H1 (cell line): Measurements from ENCODE around the gene C9orf50. TPM values are rescaled to one million over a fixed set of nuclear protein-coding genes. Genes with fewer than 3 reads are reported as not detected.

Source experiments
- CTCF ChIA-PET: fragments of 300-600 bp; sonication (Branson Sonifier 250); formaldehyde crosslinking; loops from one replicate; lab custom pipeline; 2021; ENCODE audit not compliant: partially characterized antibody; lab: Charles Lee
- POLR2A ChIA-PET: fragments of 300-600 bp; sonication (Branson Sonifier 250); formaldehyde crosslinking; loops from one replicate; lab custom pipeline; 2021; ENCODE audit warnings: inconsistent platforms; ENCODE audit not compliant: partially characterized antibody; lab: Charles Lee
- DNase-seq, 2 experiments: peaks; one replicate each; pipeline versions ENCODE4 v3.0.0 to v3.0.0-alpha.2; 2010 to 2022; ENCODE audit warnings: low spot score in 2 of 2, low read depth in 1 of 2, mixed read lengths in 1 of 2
- FAIRE-seq: peaks from 2 replicates; lab custom pipeline; 2011; peaks lifted over from hg19 to GRCh38; lab: Jason Lieb, UNC
- H2AFZ ChIP-seq: 2 replicates; pipeline ENCODE4 v1.8.1; 2012; ENCODE audit warnings: low read length, inconsistent platforms
- H2AK5ac ChIP-seq: 2 replicates; pipeline ENCODE4 v1.6.1; 2013; ENCODE audit warnings: low read depth, low read length
- H2BK120ac ChIP-seq: replicated peaks from 2 replicates; pipeline ENCODE3; 2013; ENCODE audit warnings: low read depth, low read length, inconsistent platforms
- H2BK12ac ChIP-seq: 2 replicates; pipeline ENCODE4 v1.6.1; 2013; ENCODE audit warnings: low read depth, low read length
- H2BK15ac ChIP-seq: 2 replicates; pipeline ENCODE4 v1.6.1; 2013; ENCODE audit warnings: low read length
- H2BK20ac ChIP-seq: 2 replicates; pipeline ENCODE4 v1.6.1; 2013; ENCODE audit warnings: low read length
- H2BK5ac ChIP-seq: 2 replicates; pipeline ENCODE4 v1.6.1; 2013; ENCODE audit warnings: low read depth, low read length
- H3K14ac ChIP-seq: 2 replicates; pipeline ENCODE4 v1.6.1; 2013; ENCODE audit warnings: inconsistent platforms; ENCODE audit not compliant: insufficient read length
- H3K18ac ChIP-seq: 2 replicates; pipeline ENCODE4 v1.6.1; 2013; ENCODE audit warnings: low read length; ENCODE audit errors: extremely low read depth
- H3K23ac ChIP-seq: 2 replicates; pipeline ENCODE4 v1.6.1; 2013; ENCODE audit warnings: inconsistent platforms; ENCODE audit not compliant: insufficient read length
- H3K23me2 ChIP-seq: 2 replicates; pipeline ENCODE4 v1.6.1; 2013; ENCODE audit warnings: low read depth, low read length
- H3K27ac ChIP-seq: 2 replicates; pipeline ENCODE4 v1.6.1; 2011; ENCODE audit warnings: low read depth, low read length, inconsistent platforms
- H3K27me3 ChIP-seq, 4 experiments: replicated peaks in 1 of 4; 1 replicate in 1 of 4; 2 replicates in 3 of 4; pipeline versions ENCODE4 v1.6.1 to v1.8.1; 2011 to 2013; ENCODE audit warnings: low read length in 3 of 4, mild to moderate bottlenecking in 3 of 4, inconsistent platforms in 2 of 4, mixed read lengths in 2 of 4, moderate library complexity in 1 of 4; ENCODE audit not compliant: control insufficient read depth in 3 of 4, insufficient read depth in 3 of 4; ENCODE audit errors: extremely low read depth in 1 of 4
- H3K36me3 ChIP-seq, 4 experiments: 2 replicates each; pipeline versions ENCODE4 v1.6.1 to v1.8.1; 2011 to 2013; ENCODE audit warnings: mild to moderate bottlenecking in 4 of 4, low read length in 3 of 4, moderate library complexity in 2 of 4, control low read depth in 1 of 4, inconsistent platforms in 1 of 4; ENCODE audit not compliant: insufficient read depth in 4 of 4, control insufficient read depth in 2 of 4
- H3K4ac ChIP-seq: replicated peaks from 2 replicates; pipeline ENCODE3; 2013; ENCODE audit warnings: low read length, low read depth, mixed read lengths, inconsistent platforms; ENCODE audit not compliant: insufficient read length
- H3K4me1 ChIP-seq, 4 experiments: replicated peaks in 1 of 4; 1 replicate in 1 of 4; 2 replicates in 3 of 4; pipeline versions ENCODE4 v1.6.1 to v1.8.1; 2011 to 2013; ENCODE audit warnings: low read length in 3 of 4, inconsistent platforms in 2 of 4, mixed read lengths in 1 of 4; ENCODE audit not compliant: insufficient read depth in 4 of 4, control insufficient read depth in 3 of 4
- H3K4me2 ChIP-seq, 2 experiments: 2 replicates each; pipeline versions ENCODE4 v1.6.1 to v1.8.1; 2011 to 2013; ENCODE audit warnings: low read depth in 2 of 2, low read length in 2 of 2, control low read depth in 1 of 2, inconsistent platforms in 1 of 2, mild to moderate bottlenecking in 1 of 2; ENCODE audit not compliant: insufficient read depth in 1 of 2
- H3K4me3 ChIP-seq, 4 experiments: fragments of 200-600, 300-600 bp in 1 of 4; sonication (generic), shearing (Covaris generic), sonication (Bioruptor Twin) in 1 of 4; 2 replicates each; pipeline versions ENCODE4 v1.5.1 to v1.8.1; 2011 to 2016; ENCODE audit warnings: low read length in 4 of 4, low read depth in 3 of 4, control low read depth in 2 of 4, inconsistent platforms in 2 of 4, mild to moderate bottlenecking in 2 of 4, mixed read lengths in 1 of 4, moderate library complexity in 1 of 4; ENCODE audit not compliant: insufficient read depth in 2 of 4; ENCODE audit errors: extremely low read depth in 1 of 4
- H3K56ac ChIP-seq: replicated peaks from 2 replicates; pipeline ENCODE3; 2013; ENCODE audit warnings: low read depth, mild to moderate bottlenecking, mixed read lengths, low read length, inconsistent platforms; ENCODE audit not compliant: insufficient read length
- H3K79me1 ChIP-seq: 2 replicates; pipeline ENCODE4 v1.6.1; 2013; ENCODE audit warnings: low read depth, low read length, control low read depth
- H3K79me2 ChIP-seq, 2 experiments: 2 replicates each; pipeline versions ENCODE4 v1.6.1 to v1.8.1; 2012 to 2013; ENCODE audit warnings: low read length in 2 of 2, mild to moderate bottlenecking in 2 of 2, inconsistent platforms in 1 of 2; ENCODE audit not compliant: insufficient read depth in 2 of 2, control insufficient read depth in 1 of 2
- H3K9ac ChIP-seq, 4 experiments: replicated peaks in 1 of 4; 1 replicate in 1 of 4; 2 replicates in 3 of 4; pipeline versions ENCODE4 v1.6.1 to v1.8.1; 2011 to 2013; ENCODE audit warnings: low read depth in 3 of 4, low read length in 3 of 4, control low read depth in 2 of 4, mild to moderate bottlenecking in 2 of 4, moderate library complexity in 2 of 4, inconsistent platforms in 1 of 4; ENCODE audit errors: extremely low read depth in 1 of 4
- H3K9me3 ChIP-seq, 2 experiments: 2 replicates each; pipeline versions ENCODE4 v1.6.1 to v1.8.1; 2012 to 2013; ENCODE audit warnings: mild to moderate bottlenecking in 2 of 2, moderate library complexity in 2 of 2, control low read depth in 1 of 2, inconsistent platforms in 1 of 2, low read depth in 1 of 2, low read length in 1 of 2, mixed read lengths in 1 of 2; ENCODE audit not compliant: insufficient read depth in 2 of 2
- H4K20me1 ChIP-seq, 2 experiments: replicated peaks in 1 of 2; 2 replicates each; pipeline versions ENCODE3 to v1.8.1; 2011 to 2013; ENCODE audit warnings: inconsistent platforms in 2 of 2, low read length in 2 of 2, mild to moderate bottlenecking in 1 of 2; ENCODE audit not compliant: insufficient read depth in 2 of 2, control insufficient read depth in 1 of 2
- H4K5ac ChIP-seq: 2 replicates; pipeline ENCODE4 v1.6.1; 2013; ENCODE audit warnings: low read length, low read depth, mixed read lengths, inconsistent platforms; ENCODE audit not compliant: insufficient read length
- H4K8ac ChIP-seq: 2 replicates; pipeline ENCODE4 v1.8.0; 2013; ENCODE audit warnings: mild to moderate bottlenecking, moderate library complexity, low read length, inconsistent platforms; ENCODE audit not compliant: insufficient read depth; ENCODE audit errors: extremely low read depth
- H4K91ac ChIP-seq: replicated peaks from 2 replicates; pipeline ENCODE3; 2013; ENCODE audit warnings: low read length, mixed read lengths, inconsistent platforms; ENCODE audit not compliant: insufficient read length
- CBX8 ChIP-seq: fragments of 300-800, 300-1000 bp; sonication (generic); IDR thresholded peaks from 2 replicates; pipeline ENCODE4 v1.7.1; 2016; ENCODE audit warnings: low read depth, low read length, borderline replicate concordance
- EZH2 ChIP-seq: fragments of 200-600 bp; sonication (generic); IDR thresholded peaks from 2 replicates; pipeline ENCODE4 v1.7.1; 2012; ENCODE audit warnings: low read depth, mild to moderate bottlenecking, moderate library complexity, low read length, inconsistent platforms; ENCODE audit not compliant: severe bottlenecking
- SUZ12 ChIP-seq: fragments of 200-600 bp; sonication (generic); IDR thresholded peaks from 2 replicates; pipeline ENCODE4 v1.6.1; 2012; ENCODE audit warnings: mild to moderate bottlenecking, inconsistent platforms, low read length, moderate library complexity, mixed read lengths
- TEAD4 ChIP-seq: IDR thresholded peaks from 2 replicates; pipeline ENCODE4 v1.6.1; 2012; ENCODE audit warnings: low read depth, low read length, inconsistent platforms, mixed read lengths
- WGBS, 2 experiments: shearing (Covaris generic) in 1 of 2; methylation state at CpG; one replicate each; pipeline versions ENCODE4 v1.1.6 to v1.1.7; 2013 to 2015; ENCODE audit warnings: low lambda C conversion rate in 2 of 2, mixed read lengths in 2 of 2, inconsistent platforms in 1 of 2, low coverage in 1 of 2, missing lambda C conversion rate in 1 of 2; ENCODE audit not compliant: insufficient replicate concordance in 2 of 2, insufficient coverage in 1 of 2, insufficient read length in 1 of 2; ENCODE audit errors: extremely low coverage in 1 of 2, missing lambda C conversion rate in 1 of 2; 5-methylcytosine and 5-hydroxymethylcytosine counted together
- long read RNA-seq, 2 experiments: library from RNA in 1 of 2; library from capped mRNA in 1 of 2; stranded (forward); transcript quantifications; one replicate each; pipeline ENCODE4 v2.0.0, GENCODE V29; 2021; ENCODE audit warnings: inconsistent platforms in 1 of 2
- polyA minus RNA-seq, 3 experiments: library from RNA; depleted of rRNA, polyadenylated mRNA; stranded (reverse); fragments of >200 nt; gene quantifications; 1 replicate in 2 of 3; 2 replicates in 1 of 3; pipeline ENCODE4 v1.2.3, GENCODE V29; 2011
- polyA plus RNA-seq, 7 experiments: library from polyadenylated mRNA; depleted of rRNA in 3 of 7; stranded (reverse) in 5 of 7; unstranded in 2 of 7; fragments of >200 nt in 5 of 7; fragments of 200-250 nt in 2 of 7; gene quantifications; 1 replicate in 5 of 7; 2 replicates in 1 of 7; 4 replicates in 1 of 7; pipeline versions ENCODE4 v1.2.1 to v1.2.3, GENCODE V29; 2011 to 2013; ENCODE audit warnings: missing spikeins in 2 of 7, mixed read lengths in 2 of 7
- total RNA-seq: library from RNA; stranded (reverse); fragmentation: NEBNext Ultra II Directional; extraction: Animal tissue kit (Norgen Biotek cat#: 25700); gene quantifications from 2 replicates; pipeline ENCODE4 v1.2.1, GENCODE V29; 2021

C9orf50 gene
- total RNA-seq (not detected in 2 replicates), polyA plus RNA-seq (2011; rRNA removed) (not detected in 2 replicates), polyA minus RNA-seq (2011; rRNA and poly(A)+ RNA removed) (not detected in 2 replicates)
- polyA plus RNA-seq (2011; cell fraction: cytosol; rRNA removed): not detected
- 0.17 TPM for polyA plus RNA-seq (2011; cell fraction: nucleus; rRNA removed)
- polyA plus RNA-seq (2012, experiment 1 of 2): not detected in 4 replicates
- polyA plus RNA-seq (2012, experiment 2 of 2): not detected
- polyA plus RNA-seq (2013, experiment 1 of 2): not detected
- polyA plus RNA-seq (2013, experiment 2 of 2): not detected
- not detected for polyA minus RNA-seq (2011; cell fraction: cytosol; rRNA and poly(A)+ RNA removed)
- 0.40 TPM for polyA minus RNA-seq (2011; cell fraction: nucleus; rRNA and poly(A)+ RNA removed)
- long read RNA-seq, experiment 1: 0 reads
- long read RNA-seq, experiment 2: 0 reads

- TF ChIP-seq TEAD4: no peak
- no peak for TF ChIP-seq CBX8
- peak; percentile 51 for TF ChIP-seq EZH2
- TF ChIP-seq SUZ12: peak; percentile 62; the same call in 1 of the 2 replicates
- Histone ChIP-seq H3K14ac (peak within 1 kb of the TSS; percentile 70), H3K4me2 (peak within 1 kb of the TSS; percentile 72 to 76), H2BK5ac (no peak within 1 kb of the TSS), H3K79me1 (no peaks in the 10 kb centered on the region), H3K9me3 (no peaks in the 10 kb centered on the region), H3K23ac (no peak within 1 kb of the TSS), H3K56ac (no peak within 1 kb of the TSS), H3K18ac (peak within 1 kb of the TSS; percentile 60), H2BK12ac (no peak within 1 kb of the TSS), H3K4me3 (peak within 1 kb of the TSS; percentile 34 to 63 (median 40)), H4K8ac (peak within 1 kb of the TSS; percentile 16; the same call in 1 of the 2 replicates), H2AFZ (peak within 1 kb of the TSS; percentile 42; the same call in 1 of the 2 replicates), H4K91ac (no peak within 1 kb of the TSS), H2BK20ac (no peak within 1 kb of the TSS), H4K20me1 (peaks cover 1 to 2% of the 10 kb centered on the region in 2 experiments), H3K36me3 (no peaks in the 10 kb centered on the region), H3K79me2 (no peaks in the 10 kb centered on the region), H3K9ac (peak within 1 kb of the TSS in 1 of 4 experiments; percentile 64; a peak in 1 of 7 replicates), H2BK120ac (no peak within 1 kb of the TSS), H4K5ac (no peak within 1 kb of the TSS), H3K4me1 (peaks cover 0 to 7% (median 3%) of the 10 kb centered on the region in 4 experiments; a peak in 5 of 7 replicates), H3K27ac (no peak within 1 kb of the TSS), H2BK15ac (0 out of 2 replicates have a peak within 1 kb of the TSS, but pooled peaks have one; percentile 61), H3K23me2 (peaks cover 12% of the 10 kb centered on the region; the same call in 1 of the 2 replicates), H2AK5ac (no peak within 1 kb of the TSS), H3K4ac (no peak within 1 kb of the TSS), H3K27me3 (peaks cover 18 to 36% (median 30%) of the 10 kb centered on the region in 4 experiments)
- 32% methylated on average over 21 of the region's 21 CpGs; no CpG with 5 or more reads in 1 of the 2 experiments for WGBS, 2 experiments
- POLR2A ChIA-PET: interaction anchor here (0.8 to 1.7 kb wide), 6 partner anchors 10 to 920 kb away, joined by 3 to 5 read pairs (median 3); partner anchors contain the start of gene IER5L
- CTCF ChIA-PET: interaction anchor here (0.8 to 8.1 kb wide), 15 partner anchors 7 to 490 kb away, joined by 3 to 104 read pairs (median 6); partner anchors contain the start of gene IER5L
- FAIRE-seq: no peak
- no peak for DNase-seq
These were observed at the start of gene C9orf50 for GRCh38 chr9:129620669-129621295. TSS of gene C9orf50 (minus strand) at chr9:129621101. CDS start at chr9:129620574, 527 bp downstream.
